ENCODE measurements around the gene C1QL1. TPM values are rescaled to one million over a fixed set of nuclear protein-coding genes. Genes with fewer than 3 reads are reported as not detected.

Gene C1QL1
- total and polyA plus RNA-seq, 2 of the 13 experiments (the other 11 are each of a cell fraction or from before 2014, with no cell fraction given), result 0.11 TPM

GRCh38 chr17:44925731-44926697, 42.1 kb downstream of the C1QL1 start (continued):
- TF ChIP-seq FOXO4 (CRISPR knock-in tag; conservative IDR thresholded peaks at IDR 0.05) (0 out of 2 replicates have a peak, but pooled peaks have one; percentile 56), CENPX (CRISPR knock-in tag; IDR thresholded peaks at IDR 0.05) (no peak), ZFP91 (CRISPR knock-in tag; IDR thresholded peaks at IDR 0.05; ENCODE audit: borderline replicate concordance) (no peak), ZNF501 (CRISPR knock-in tag; IDR thresholded peaks at IDR 0.05) (no peak), YEATS4 (CRISPR knock-in tag; IDR thresholded peaks at IDR 0.05; ENCODE audit: borderline replicate concordance) (no peak), ZFP62 (CRISPR knock-in tag; IDR thresholded peaks at IDR 0.05) (no peak), PAF1 (CRISPR knock-in tag; IDR thresholded peaks at IDR 0.05) (no peak), HDAC2 (CRISPR knock-in tag; IDR thresholded peaks at IDR 0.05) (no peak), KLF11 (CRISPR knock-in tag; IDR thresholded peaks at IDR 0.05) (no peak), HNRNPL (IDR thresholded peaks at IDR 0.05; ENCODE audit: low read depth, low read length) (no peak), ZNF619 (CRISPR knock-in tag; IDR thresholded peaks at IDR 0.05) (no peak)

All from HepG2 (cell line).